ENCODE results near the gene UST. TPM values are rescaled to one million over a fixed set of nuclear protein-coding genes. Genes with fewer than 3 reads are reported as not detected.

The UST gene
- total RNA-seq, 1 donor from 2014 or later: 17.1 TPM

GRCh38 chr6:148981515-148981914 is 234.7 kb downstream of the UST start:
- no peak for TF ChIP-seq CTCF (IDR thresholded peaks at IDR 0.05)
- Mint-ChIP-seq H3K36me3 (ENCODE audit: low read depth) (no peaks in the 10 kb centered on the region), H3K27ac (ENCODE audit: unreplicated experiment) (no peak overlapping the region), H3K4me1 (ENCODE audit: low read depth) (peaks cover 39% of the 10 kb centered on the region), H3K4me3 (ENCODE audit: unreplicated experiment) (no peak overlapping the region), H3K9me3 (ENCODE audit: low read depth) (no peaks in the 10 kb centered on the region), H3K27me3 (ENCODE audit: low read depth) (no peaks in the 10 kb centered on the region)
- DNase-seq (ENCODE audit: low spot score): no peak

- Mint-ChIP-seq H3K27me3 (ENCODE audit: low read depth) (no peaks in the 10 kb centered on the region), H3K4me1 (ENCODE audit: low read depth) (peaks cover 39% of the 10 kb centered on the region), H3K27ac (ENCODE audit: unreplicated experiment) (no peak overlapping the region), H3K36me3 (ENCODE audit: low read depth) (peaks cover 5% of the 10 kb centered on the region), H3K9me3 (ENCODE audit: low read depth) (no peaks in the 10 kb centered on the region), H3K4me3 (ENCODE audit: unreplicated experiment) (no peak overlapping the region)
- no peak for TF ChIP-seq CTCF (IDR thresholded peaks at IDR 0.05)
- no peak for DNase-seq (ENCODE audit: low spot score)
These were observed 236.4 kb downstream of the UST start for GRCh38 chr6:148983101-148983761.

- no peak for DNase-seq (ENCODE audit: low spot score)
- Mint-ChIP-seq H3K36me3 (ENCODE audit: low read depth) (peaks cover 7% of the 10 kb centered on the region), H3K4me1 (ENCODE audit: low read depth) (peaks cover 40% of the 10 kb centered on the region), H3K27me3 (ENCODE audit: low read depth) (no peaks in the 10 kb centered on the region), H3K9me3 (ENCODE audit: low read depth) (no peaks in the 10 kb centered on the region), H3K27ac (ENCODE audit: unreplicated experiment) (no peak overlapping the region), H3K4me3 (ENCODE audit: unreplicated experiment) (no peak overlapping the region)
- no peak for TF ChIP-seq CTCF (IDR thresholded peaks at IDR 0.05)
These were observed 237.1 kb downstream of the UST start for GRCh38 chr6:148983966-148984365.

GRCh38 chr6:148984531-148985056 is 237.8 kb downstream of the UST start:
- Mint-ChIP-seq H3K27me3 (ENCODE audit: low read depth) (no peaks in the 10 kb centered on the region), H3K36me3 (ENCODE audit: low read depth) (peaks cover 7% of the 10 kb centered on the region), H3K9me3 (ENCODE audit: low read depth) (no peaks in the 10 kb centered on the region), H3K4me1 (ENCODE audit: low read depth) (peaks cover 39% of the 10 kb centered on the region), H3K27ac (ENCODE audit: unreplicated experiment) (no peak overlapping the region), H3K4me3 (ENCODE audit: unreplicated experiment) (no peak overlapping the region)
- DNase-seq (ENCODE audit: low spot score): no peak
- TF ChIP-seq CTCF (IDR thresholded peaks at IDR 0.05): no peak

GRCh38 chr6:148985499-148985898 is 238.7 kb downstream of the UST start:
- H3K4me3 Mint-ChIP-seq (ENCODE audit: unreplicated experiment): no peak overlapping the region
- peaks cover 7% of the 10 kb centered on the region for H3K36me3 Mint-ChIP-seq (ENCODE audit: low read depth)
- no peak overlapping the region for H3K27ac Mint-ChIP-seq (ENCODE audit: unreplicated experiment)
- H3K9me3 Mint-ChIP-seq (ENCODE audit: low read depth): no peaks in the 10 kb centered on the region
- peaks cover 37% of the 10 kb centered on the region for H3K4me1 Mint-ChIP-seq (ENCODE audit: low read depth)
- no peak for TF ChIP-seq CTCF (IDR thresholded peaks at IDR 0.05)
- H3K27me3 Mint-ChIP-seq (ENCODE audit: low read depth): no peaks in the 10 kb centered on the region
- no peak for DNase-seq (ENCODE audit: low spot score)
